PFSK-1 (cell line): ENCODE data around the gene BTBD9.

Source experiments
- FOXP2 ChIP-seq: optimal IDR thresholded peaks from 2 replicates; pipeline ENCODE3; 2011; ENCODE audit warnings: borderline replicate concordance, control low read depth, inconsistent platforms; ENCODE audit not compliant: insufficient read depth; ENCODE audit errors: extremely low read length, extremely low read depth
- POLR2AphosphoS5 ChIP-seq: IDR thresholded peaks from 2 replicates; pipeline ENCODE4 v1.6.1; 2012; ENCODE audit warnings: low read depth, mild to moderate bottlenecking, control low read depth, low read length, moderate library complexity
- REST ChIP-seq, 2 experiments: IDR thresholded peaks; 2 replicates each; pipeline versions ENCODE4 v1.6.1 to v1.8.0; 2011 to 2012; ENCODE audit warnings: low read depth in 2 of 2, low read length in 2 of 2, control low read depth in 1 of 2, inconsistent platforms in 1 of 2, mild to moderate bottlenecking in 1 of 2, moderate library complexity in 1 of 2; ENCODE audit not compliant: insufficient read depth in 1 of 2
- SIN3A ChIP-seq: IDR thresholded peaks from 2 replicates; pipeline ENCODE4 v1.6.1; 2012; ENCODE audit warnings: mild to moderate bottlenecking, low read length, moderate library complexity, borderline replicate concordance; ENCODE audit not compliant: insufficient read depth
- TAF1 ChIP-seq: IDR thresholded peaks from 2 replicates; pipeline ENCODE4 v1.6.1; 2012; ENCODE audit warnings: low read length, control low read depth, borderline replicate concordance; ENCODE audit not compliant: insufficient read depth

GRCh38 chr6:38349795-38350194 lies 289.9 kb downstream of the BTBD9 start:
- TF ChIP-seq SIN3A (no peak), POLR2AphosphoS5 (no peak), REST (IDR thresholded peaks at IDR 0.05; ENCODE audit: insufficient read depth in 1 of 2, low read depth in 2 of 2, low read length in 2 of 2) (no peak), TAF1 (no peak), FOXP2 (no peak)
